GM04503 (cell line): ENCODE measurements around the gene JADE2.

Experiments used
- DNase-seq: peaks from one replicate; pipeline ENCODE4 v3.0.0-alpha.2; 2012; ENCODE audit warnings: low read depth

JADE2 gene

DNA sequence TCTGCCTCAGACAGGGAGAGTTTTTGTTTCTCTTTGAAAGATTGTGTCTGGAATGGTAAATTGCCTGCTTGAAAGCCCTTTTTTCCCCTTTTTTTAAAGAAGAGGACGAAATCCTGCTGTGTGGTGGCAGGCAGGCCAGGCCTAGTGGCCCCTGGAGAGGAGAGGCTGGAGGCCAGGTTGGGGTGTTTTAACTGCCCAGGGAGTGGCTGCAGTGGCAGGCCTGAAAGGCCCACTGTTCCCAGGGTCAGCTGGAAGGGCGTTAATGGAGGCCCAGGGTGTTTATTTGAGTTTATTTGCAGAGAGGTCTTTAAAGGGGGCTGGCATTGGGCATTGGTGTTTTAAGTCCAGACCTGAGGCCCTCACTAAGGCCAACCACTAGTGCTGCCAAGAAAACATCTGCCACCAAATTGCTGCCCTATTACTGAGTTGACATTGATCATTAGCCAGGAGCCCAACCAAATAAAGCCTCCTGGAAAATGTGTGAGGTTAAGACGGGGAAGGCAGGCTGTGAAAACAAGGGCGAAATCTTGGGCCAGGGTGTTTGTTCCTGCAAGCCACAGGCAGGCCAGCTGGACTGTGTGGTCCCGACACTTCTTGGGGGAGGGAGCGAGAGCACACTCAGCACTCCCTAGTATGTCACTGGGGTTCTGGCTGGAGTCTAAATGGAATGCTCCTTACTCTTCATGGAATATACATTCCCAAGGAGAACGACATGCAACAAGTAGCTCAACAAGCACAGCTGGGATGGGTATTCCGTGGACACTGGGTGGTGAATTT lies 5.0 kb downstream of the JADE2 start:
- DNase-seq, result no peak

DNA sequence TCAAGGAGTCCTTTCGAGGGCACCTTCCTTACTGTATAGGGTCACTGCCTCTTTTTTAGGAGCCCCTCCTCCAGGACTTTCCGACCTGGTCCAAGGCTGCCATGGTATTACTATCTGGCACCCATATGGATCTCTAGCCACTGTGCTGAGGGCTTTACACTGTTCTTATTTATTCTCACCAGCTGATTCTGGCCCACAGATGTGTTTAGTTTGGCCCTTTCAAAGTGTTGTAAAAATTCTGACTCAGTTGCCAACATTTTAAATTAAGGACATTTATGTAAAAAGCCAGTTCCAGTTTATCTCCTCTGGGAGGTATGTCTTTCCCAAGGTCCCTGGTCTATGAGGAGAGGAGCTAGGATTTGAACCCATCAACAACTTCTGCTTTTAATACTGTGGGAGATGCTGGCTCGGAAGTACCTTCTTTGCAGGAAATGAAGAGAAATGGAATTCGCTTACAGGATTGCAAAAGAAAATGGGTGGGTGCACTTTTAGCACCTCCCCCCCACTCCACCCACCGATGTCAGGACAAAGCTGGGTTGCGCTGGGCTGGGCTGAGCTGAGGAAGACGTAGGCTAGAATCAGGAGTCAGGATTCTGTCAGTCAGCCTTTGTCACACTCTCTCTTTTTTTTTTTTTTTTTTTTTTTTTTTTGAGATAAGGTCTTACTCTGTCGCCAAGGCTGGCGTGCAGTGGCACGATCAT lies 7.8 kb downstream of the JADE2 start:
- no peak for DNase-seq

DNA sequence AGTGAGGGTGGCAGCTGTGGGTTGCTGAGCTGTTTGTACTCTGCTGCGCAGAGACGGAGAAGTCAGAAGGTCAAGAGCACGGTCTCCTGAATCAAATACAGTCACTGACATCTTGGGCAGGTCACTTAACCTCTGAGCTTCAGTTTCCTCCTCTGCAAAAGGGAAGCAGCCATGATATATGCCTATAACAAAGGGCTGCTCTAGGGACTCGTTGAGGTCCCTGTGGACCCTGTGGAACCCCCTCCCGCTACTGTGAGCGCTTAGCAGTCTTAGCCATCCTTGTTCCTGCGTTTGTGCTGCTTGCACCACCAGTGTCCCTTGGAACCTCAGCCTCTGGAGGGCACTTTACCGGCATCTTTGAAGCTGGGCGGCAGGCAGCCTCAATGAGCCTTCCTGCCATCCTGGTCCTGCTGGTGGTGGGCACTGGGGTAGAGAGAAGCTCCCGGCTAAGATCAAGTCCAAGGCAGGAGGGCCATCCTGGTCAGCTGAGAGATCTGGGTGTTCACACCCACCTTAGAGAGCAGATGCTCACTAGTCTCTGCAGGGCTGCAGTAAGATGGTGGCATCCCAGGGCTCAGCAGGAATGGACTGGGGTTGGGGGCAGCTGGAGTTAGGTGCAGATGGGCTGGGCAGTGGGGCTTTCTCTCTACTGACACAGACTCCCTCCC lies 8.7 kb downstream of the JADE2 start:
- no peak for DNase-seq

DNA sequence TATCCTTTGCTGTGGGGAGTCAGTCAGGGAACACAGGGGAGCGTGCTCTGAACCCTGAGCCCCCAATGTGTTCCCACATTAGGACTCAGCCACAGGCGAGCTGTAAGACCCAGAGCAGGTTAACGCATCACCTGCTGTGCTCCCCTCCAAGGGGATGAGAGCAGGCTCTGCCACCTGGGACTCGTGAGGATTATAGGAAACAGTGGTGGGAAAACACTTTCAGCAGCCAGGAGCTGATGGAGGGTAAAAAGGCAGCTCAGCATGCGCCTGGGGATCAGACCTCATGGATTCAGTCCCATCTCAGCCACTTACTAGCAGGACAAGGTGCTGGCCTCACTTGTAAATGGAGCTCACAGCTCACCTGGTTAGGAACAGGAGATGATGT lies 9.2 kb downstream of the JADE2 start:
- no peak for DNase-seq

DNA sequence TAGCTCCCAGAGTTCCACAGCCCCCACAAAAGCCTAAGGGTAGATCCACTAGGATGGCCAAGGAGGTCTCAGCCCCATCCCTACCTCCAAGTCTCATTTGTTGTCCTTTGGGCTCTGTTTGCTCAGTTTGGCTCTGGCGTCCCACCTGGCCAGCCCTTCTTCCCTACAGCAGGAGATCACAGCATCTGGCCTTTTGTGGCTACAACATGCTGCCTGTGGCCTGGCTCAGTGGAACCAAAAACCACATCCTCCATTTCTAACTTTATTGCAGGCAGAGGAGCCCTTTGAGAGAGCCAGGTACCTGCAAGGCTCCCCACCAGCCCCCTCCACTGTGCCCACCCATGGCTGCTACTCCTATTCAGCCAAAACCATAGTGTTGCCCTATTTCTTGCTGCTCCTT lies 11.4 kb downstream of the JADE2 start:
- DNase-seq, result no peak

GRCh38 chr5:134537297-134537696 lies 11.8 kb downstream of the JADE2 start:
- DNase-seq, result no peak

- no peak for DNase-seq
Measured at GRCh38 chr5:134538296-134538695, 12.8 kb downstream of the JADE2 start.

DNA sequence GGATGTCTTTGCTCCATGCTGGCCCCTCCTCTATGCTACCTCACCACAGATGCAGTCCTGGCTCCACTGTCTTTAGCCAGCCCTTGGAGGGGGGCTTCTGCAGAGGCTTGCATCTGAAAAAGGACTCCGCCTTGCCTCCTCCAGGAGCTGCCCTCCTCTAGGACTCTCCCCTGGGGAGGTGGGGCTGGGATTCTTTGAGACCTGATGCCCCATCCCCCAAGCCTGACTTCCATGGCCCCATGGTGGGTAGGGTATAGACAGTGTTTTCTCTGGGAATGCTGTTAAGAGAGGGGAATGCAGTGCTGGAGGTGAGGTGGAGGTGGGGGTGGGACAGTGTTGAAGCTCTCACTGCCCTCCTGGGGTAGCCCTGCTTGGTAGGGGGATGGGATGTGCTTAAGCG lies 14.3 kb downstream of the JADE2 start:
- no peak for DNase-seq

- no peak for DNase-seq
Measured at GRCh38 chr5:134540747-134541733, 15.6 kb downstream of the JADE2 start.

- DNase-seq, result no peak
Measured at GRCh38 chr5:134541736-134542376, 16.4 kb downstream of the JADE2 start.

DNA sequence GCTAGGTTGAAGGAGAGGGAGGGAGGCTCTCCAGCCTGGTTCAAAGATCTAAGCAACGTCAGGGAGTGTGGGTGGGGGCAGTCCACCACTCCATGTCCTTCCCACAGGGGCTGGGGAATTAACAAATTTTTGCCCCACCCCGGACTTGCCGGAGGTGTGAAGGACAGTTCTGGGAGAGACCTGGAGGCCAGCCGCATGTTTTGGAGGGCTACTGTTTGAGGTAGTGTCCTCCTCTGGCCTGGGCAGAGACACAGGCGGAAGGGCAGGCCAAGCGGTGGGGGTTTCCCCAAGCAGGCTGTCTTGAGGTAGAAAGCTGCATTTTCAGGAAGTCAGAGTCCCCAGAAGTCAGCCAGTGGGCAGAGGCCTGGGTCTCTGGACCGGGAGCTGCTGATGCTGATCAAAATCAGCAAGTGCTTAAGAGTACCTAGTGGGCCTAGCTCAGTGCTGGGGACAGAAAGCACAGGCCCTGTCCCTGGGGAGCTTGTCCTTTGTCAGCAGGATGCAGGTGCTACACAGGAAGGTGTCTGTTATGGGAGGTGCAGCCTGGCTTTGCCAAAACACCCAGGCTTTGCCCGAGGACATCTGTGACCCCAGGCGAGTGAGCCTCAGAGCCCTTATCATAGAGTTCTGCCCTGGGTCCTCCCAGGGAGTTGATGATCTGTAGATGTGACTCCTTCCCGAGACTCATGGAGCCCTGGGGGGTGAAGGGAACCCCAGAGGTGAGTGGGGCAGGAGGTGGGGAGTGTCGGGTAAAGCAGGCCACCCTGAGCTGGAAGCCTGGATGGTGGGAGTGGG lies 18.5 kb downstream of the JADE2 start:
- no peak for DNase-seq

GRCh38 chr5:134545070-134545868 lies 19.8 kb downstream of the JADE2 start:
- no peak for DNase-seq

DNA sequence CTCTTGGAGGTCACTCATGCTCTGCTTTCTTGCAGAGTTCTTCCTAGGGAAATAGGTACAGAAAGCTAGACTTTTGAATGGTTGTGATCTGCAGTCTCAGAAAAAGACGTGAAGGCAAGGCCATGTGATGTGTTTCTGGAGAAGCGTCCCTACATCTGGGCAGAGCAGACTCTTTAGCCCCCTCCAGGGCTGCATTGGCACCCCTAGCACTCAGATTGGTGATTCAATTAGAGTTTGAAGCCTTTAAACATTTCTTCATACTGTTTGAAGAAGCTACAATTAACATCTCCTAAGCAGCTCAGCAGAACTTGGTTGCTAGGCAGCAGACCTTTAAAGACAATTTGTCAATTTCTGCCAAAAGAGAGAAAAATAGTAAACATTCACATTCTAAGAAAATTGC lies 21.6 kb downstream of the JADE2 start:
- DNase-seq, result no peak

GRCh38 chr5:134547579-134547978 lies 22.1 kb downstream of the JADE2 start:
- DNase-seq, result peak; percentile 51

GRCh38 chr5:134547999-134548658 lies 22.7 kb downstream of the JADE2 start:
- DNase-seq, result no peak

GRCh38 chr5:134549714-134550113 lies 24.2 kb downstream of the JADE2 start:
- no peak for DNase-seq

DNA sequence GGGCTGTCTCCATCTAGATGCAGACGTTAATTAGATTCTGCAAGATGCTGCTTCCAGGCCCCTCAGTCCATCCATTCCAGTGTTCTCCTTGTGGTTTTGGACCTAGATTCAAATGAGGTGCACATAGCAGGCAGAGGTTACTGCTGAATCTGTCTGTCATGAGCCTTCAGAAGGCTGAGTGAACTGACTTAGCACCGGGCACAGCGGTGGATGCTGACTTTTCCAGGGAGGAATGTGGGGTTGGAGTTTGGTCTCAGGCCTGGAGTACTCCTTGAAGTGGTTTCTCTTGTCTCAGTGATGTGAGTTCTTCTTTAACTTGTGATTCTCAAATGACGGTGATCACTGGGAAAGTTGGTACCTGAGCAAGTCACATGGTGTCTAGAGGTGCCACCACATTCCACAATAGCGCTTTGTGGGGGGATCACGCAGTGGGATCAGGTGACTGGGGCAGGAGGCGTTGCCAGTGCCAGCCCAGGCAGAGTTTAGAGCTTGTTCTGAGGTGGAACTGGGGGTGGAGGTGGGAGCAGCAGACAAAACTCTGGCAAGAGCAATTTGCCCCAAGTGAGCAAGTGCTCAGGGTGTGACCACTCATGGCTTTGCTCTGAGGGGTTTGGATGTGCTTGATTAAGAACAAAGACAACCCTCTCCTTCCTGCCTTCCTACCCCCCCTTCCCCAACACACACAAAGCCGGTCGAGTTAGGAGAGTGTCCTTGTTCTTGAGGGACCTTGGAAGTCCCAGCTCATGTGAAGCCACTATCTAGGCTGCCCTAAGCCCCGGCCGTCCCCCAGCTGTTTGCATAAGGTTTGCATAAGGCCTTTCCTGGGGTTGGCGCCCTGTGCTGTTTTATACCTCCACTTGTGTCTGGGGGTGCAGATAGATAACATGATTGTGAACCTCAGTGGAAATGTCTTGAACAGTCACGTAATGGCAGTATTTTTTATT lies 25.1 kb downstream of the JADE2 start:
- no peak for DNase-seq

GRCh38 chr5:134551901-134552300 lies 26.4 kb downstream of the JADE2 start:
- no peak for DNase-seq
